DND-41 (cell line): ENCODE measurements around the gene FAM151B.

Source experiments
- ATAC-seq: fragments of 200-7000 bp; cut with Tn5 transposase; 3 replicates; pipeline ENCODE4 v1.9.1; 2021; ENCODE audit warnings: low read depth; ENCODE audit not compliant: insufficient read depth
- DNase-seq: peaks from one replicate; pipeline ENCODE4 v3.0.0-alpha.2; 2020
- H2AFZ ChIP-seq: 2 replicates; pipeline ENCODE4 v1.6.0; 2012; ENCODE audit warnings: low read depth, low read length
- H3K27ac ChIP-seq: 2 replicates; pipeline ENCODE4 v1.5.1; 2012; ENCODE audit warnings: low read length, inconsistent platforms
- H3K27me3 ChIP-seq: fragments of 200-600 bp; sonication (generic); 2 replicates; pipeline ENCODE4 v1.6.0; 2012; ENCODE audit warnings: low read length, mild to moderate bottlenecking, inconsistent platforms; ENCODE audit not compliant: insufficient read depth, poor library complexity
- H3K36me3 ChIP-seq: 2 replicates; pipeline ENCODE4 v1.5.1; 2012; ENCODE audit warnings: low read length, inconsistent platforms; ENCODE audit not compliant: insufficient read depth
- H3K4me1 ChIP-seq: 2 replicates; pipeline ENCODE4 v1.5.1; 2012; ENCODE audit warnings: mild to moderate bottlenecking, low read length; ENCODE audit not compliant: insufficient read depth
- H3K4me2 ChIP-seq: 2 replicates; pipeline ENCODE4 v1.6.0; 2012; ENCODE audit warnings: mild to moderate bottlenecking, moderate library complexity, low read length, inconsistent platforms; ENCODE audit not compliant: insufficient read depth
- H3K4me3 ChIP-seq, 2 experiments: fragments of 200-600 bp in 1 of 2; shearing (Covaris generic) in 1 of 2; 2 replicates each; pipeline ENCODE4 v1.5.1; 2012 to 2016; ENCODE audit warnings: inconsistent platforms in 2 of 2, low read length in 2 of 2, mild to moderate bottlenecking in 2 of 2, low read depth in 1 of 2, moderate library complexity in 1 of 2
- H3K79me2 ChIP-seq: 2 replicates; pipeline ENCODE4 v1.6.0; 2012; ENCODE audit warnings: low read length, inconsistent platforms; ENCODE audit not compliant: insufficient read depth
- H3K9ac ChIP-seq: 2 replicates; pipeline ENCODE4 v1.6.0; 2012; ENCODE audit warnings: low read depth, mild to moderate bottlenecking, inconsistent platforms, low read length, moderate library complexity
- H3K9me3 ChIP-seq: 2 replicates; pipeline ENCODE4 v1.5.1; 2012; ENCODE audit warnings: low read length, moderate library complexity, mild to moderate bottlenecking, inconsistent platforms; ENCODE audit not compliant: insufficient read depth, severe bottlenecking
- H4K20me1 ChIP-seq: 2 replicates; pipeline ENCODE4 v1.6.0; 2012; ENCODE audit warnings: low read length; ENCODE audit not compliant: insufficient read depth
- EZH2 ChIP-seq: IDR thresholded peaks from 3 replicates; pipeline ENCODE4 v1.6.1; 2012; ENCODE audit warnings: borderline replicate concordance, low read depth, mild to moderate bottlenecking, moderate library complexity, low read length, inconsistent platforms; ENCODE audit not compliant: severe bottlenecking
- TF ChIP-seq, protein P1 (sequence below): IDR thresholded peaks from 2 replicates; pipeline ENCODE4 v1.5.1; 2012; ENCODE audit warnings: borderline replicate concordance, low read length, moderate library complexity, mild to moderate bottlenecking; ENCODE audit not compliant: poor library complexity, severe bottlenecking; ENCODE audit errors: extremely low read depth

FAM151B gene

DNA sequence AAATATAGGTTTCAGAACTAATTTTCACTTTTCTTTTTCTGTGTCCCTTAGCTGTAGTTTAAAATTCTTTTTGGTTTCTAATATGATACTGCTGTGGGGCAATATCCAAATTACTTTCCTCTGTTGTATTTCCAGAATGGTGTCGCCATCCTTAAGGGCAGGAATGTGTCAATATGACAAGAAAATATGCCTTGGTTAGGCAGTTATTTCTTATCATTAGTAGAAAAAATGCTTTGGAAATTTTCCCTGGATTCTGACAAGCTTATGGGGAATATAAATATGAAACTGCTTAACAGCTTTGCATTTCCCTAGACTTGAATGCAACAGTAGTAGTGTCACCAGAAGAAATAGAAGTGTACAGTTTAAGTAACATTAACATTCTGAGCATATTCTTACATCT lies 52.8 kb downstream of the FAM151B start:
- no peak for DNase-seq
- TF ChIP-seq, protein P1, sequence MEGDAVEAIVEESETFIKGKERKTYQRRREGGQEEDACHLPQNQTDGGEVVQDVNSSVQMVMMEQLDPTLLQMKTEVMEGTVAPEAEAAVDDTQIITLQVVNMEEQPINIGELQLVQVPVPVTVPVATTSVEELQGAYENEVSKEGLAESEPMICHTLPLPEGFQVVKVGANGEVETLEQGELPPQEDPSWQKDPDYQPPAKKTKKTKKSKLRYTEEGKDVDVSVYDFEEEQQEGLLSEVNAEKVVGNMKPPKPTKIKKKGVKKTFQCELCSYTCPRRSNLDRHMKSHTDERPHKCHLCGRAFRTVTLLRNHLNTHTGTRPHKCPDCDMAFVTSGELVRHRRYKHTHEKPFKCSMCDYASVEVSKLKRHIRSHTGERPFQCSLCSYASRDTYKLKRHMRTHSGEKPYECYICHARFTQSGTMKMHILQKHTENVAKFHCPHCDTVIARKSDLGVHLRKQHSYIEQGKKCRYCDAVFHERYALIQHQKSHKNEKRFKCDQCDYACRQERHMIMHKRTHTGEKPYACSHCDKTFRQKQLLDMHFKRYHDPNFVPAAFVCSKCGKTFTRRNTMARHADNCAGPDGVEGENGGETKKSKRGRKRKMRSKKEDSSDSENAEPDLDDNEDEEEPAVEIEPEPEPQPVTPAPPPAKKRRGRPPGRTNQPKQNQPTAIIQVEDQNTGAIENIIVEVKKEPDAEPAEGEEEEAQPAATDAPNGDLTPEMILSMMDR = no peak
- no peak for TF ChIP-seq EZH2
- H3K4me1 ChIP-seq = no peaks in the 10 kb centered on the region
- H2AFZ ChIP-seq = no peak overlapping the region
- no peak overlapping the region for H3K4me3 ChIP-seq
- no peak for ATAC-seq
- H3K79me2 ChIP-seq = no peaks in the 10 kb centered on the region
- H3K27ac ChIP-seq = no peak overlapping the region
- H3K27me3 ChIP-seq = no peaks in the 10 kb centered on the region
- no peak overlapping the region for H3K9ac ChIP-seq
- no peak overlapping the region for H3K4me2 ChIP-seq
- no peaks in the 10 kb centered on the region for H3K9me3 ChIP-seq
- H3K36me3 ChIP-seq = no peaks in the 10 kb centered on the region
- H4K20me1 ChIP-seq = no peaks in the 10 kb centered on the region

DNA sequence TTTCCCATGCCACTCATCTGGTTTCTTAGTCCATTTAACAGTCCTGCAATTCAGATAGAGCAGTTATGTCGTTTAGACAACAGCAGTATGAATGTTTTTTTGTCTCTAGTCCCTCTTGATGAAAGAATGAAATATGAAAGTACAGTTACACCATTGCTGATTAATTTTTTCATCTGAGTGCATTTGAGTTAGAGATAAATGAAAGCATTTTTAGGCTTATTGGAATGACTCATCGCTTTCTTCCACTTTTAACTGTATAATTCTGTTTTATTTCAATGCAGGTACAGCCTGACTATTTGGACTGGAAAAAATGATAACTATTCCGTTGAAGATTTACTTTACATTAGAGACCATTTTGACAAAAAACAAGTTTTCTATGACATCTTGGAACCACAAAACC lies 53.5 kb downstream of the FAM151B start:
- H3K4me3 ChIP-seq = no peak overlapping the region
- no peak overlapping the region for H3K4me2 ChIP-seq
- no peaks in the 10 kb centered on the region for H3K9me3 ChIP-seq
- H2AFZ ChIP-seq = no peak overlapping the region
- H4K20me1 ChIP-seq = no peaks in the 10 kb centered on the region
- ATAC-seq (no peak), DNase-seq (no peak)
- no peaks in the 10 kb centered on the region for H3K27me3 ChIP-seq
- no peak for TF ChIP-seq EZH2
- TF ChIP-seq, protein P1 = no peak
- no peak overlapping the region for H3K27ac ChIP-seq
- no peak overlapping the region for H3K9ac ChIP-seq
- no peaks in the 10 kb centered on the region for H3K36me3 ChIP-seq
- no peaks in the 10 kb centered on the region for H3K79me2 ChIP-seq
- no peaks in the 10 kb centered on the region for H3K4me1 ChIP-seq

DNA sequence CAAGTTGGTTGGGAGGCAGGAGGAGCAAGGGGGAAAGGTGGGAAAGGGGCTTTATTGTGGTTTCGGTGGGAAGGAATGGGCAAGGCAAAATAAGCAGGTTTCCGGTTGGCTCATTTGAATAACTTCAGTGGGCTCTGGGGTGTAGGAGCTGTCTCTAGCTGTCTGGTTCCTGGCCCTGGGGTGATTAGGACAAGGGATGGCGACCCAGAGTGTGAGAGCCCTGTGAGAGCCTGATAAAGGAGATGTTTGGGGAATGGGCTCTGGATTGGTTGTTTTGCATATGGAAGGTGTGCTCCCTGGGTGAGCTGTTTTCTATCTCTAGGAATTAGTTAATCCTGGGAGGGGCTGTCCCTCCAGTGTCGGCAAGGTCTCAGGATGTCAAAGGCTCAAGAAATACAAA lies 66.7 kb downstream of the FAM151B start:
- Histone ChIP-seq H3K79me2 (no peaks in the 10 kb centered on the region), H3K27ac (no peak overlapping the region), H3K36me3 (no peaks in the 10 kb centered on the region), H2AFZ (no peak overlapping the region), H3K9ac (no peak overlapping the region), H4K20me1 (no peaks in the 10 kb centered on the region), H3K4me1 (no peaks in the 10 kb centered on the region), H3K27me3 (no peaks in the 10 kb centered on the region), H3K4me3 (no peak overlapping the region), H3K4me2 (no peak overlapping the region), H3K9me3 (no peaks in the 10 kb centered on the region)
- ATAC-seq (no peak), DNase-seq (no peak)
- TF ChIP-seq EZH2 = no peak
- TF ChIP-seq, protein P1 = no peak

DNA sequence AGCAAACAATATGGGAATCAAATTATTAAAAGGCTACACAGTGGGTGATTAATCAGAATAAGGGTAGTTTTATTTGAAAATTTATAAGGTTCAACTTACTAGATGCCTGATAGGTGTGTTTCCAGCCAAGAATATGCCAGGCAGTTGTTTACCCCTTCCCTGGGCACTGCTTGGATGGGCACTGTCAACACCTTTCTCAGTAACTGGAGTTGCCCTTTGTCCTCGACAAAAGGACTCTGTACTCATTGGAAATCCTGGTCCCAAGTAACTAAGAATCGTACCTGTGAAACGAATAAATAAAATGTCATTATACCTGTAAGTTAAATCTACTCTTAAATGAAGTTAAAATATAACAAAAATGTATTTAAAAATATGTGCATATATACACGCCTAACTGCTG lies 67.2 kb downstream of the FAM151B start:
- Histone ChIP-seq H3K9me3 (no peaks in the 10 kb centered on the region), H3K9ac (no peak overlapping the region), H2AFZ (no peak overlapping the region), H3K4me3 (no peak overlapping the region), H3K27me3 (no peaks in the 10 kb centered on the region), H3K4me2 (no peak overlapping the region), H4K20me1 (no peaks in the 10 kb centered on the region), H3K79me2 (no peaks in the 10 kb centered on the region), H3K27ac (no peak overlapping the region), H3K4me1 (no peaks in the 10 kb centered on the region), H3K36me3 (no peaks in the 10 kb centered on the region)
- TF ChIP-seq, protein P1 = no peak
- TF ChIP-seq EZH2 = no peak
- no peak for DNase-seq
- ATAC-seq = no peak
